ENCODE data around the gene SLC43A2.
"Not testable (repeated sequence)": the region's sequence is repeated elsewhere in the genome, so short reads cannot be mapped to it uniquely, and the experiment has no call there.

SLC43A2 gene

DNA sequence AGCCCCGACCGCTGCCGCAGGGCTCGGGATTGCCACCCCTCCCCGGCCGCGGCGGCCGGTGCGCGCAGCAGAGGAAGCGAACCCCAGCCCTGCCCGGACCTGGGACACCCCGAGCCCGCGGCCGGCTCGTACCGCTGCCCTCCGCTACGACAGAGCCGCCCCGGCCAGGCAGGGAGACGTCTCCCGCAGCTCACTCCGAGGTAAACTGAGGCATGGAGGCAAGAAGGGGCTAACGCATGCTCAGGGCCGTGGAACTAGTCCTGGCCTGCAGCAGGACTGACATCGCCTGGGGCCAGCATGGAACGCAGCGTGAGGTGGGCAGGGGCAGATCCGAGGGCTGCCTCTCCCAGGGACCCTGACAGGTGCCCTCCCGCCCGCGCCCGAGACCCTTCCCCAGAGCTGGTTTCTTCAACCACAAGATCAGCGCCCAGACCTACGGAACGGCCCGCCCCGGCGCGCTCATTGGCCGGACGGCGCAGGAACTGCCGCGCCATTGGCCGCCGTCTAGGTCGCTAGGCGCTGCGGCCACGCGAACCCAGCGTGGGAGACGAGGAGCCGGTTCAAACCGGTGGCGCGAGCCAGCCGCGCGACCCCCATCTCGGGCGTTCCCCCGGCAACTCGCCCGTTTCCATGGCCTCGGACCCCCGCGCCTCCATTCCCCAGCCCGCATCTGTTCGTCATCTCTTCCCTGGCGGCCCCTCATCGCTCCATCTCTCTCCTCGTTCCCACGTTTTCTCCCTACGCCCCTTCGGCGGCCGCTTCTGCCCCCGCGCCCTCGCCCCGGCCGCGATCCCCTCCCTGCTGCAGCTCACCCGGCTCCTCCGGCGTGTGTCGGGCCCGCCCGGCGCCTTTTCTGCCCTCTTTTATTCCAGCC lies at the start of gene SLC43A2:
SLC43A2 (minus strand) TSS at position 853 of the 874 bp plus-strand sequence. CDS start 960 bp downstream, outside the sequence.
- Mint-ChIP-seq H3K4me1 (ENCODE audit: low read depth) (peaks cover 15% of the 10 kb centered on the region), H3K27me3 (no peaks in the 10 kb centered on the region), H3K36me3 (no peaks in the 10 kb centered on the region), H3K4me3 (peak within 1 kb of the TSS; percentile 93), H3K9me3 (ENCODE audit: low read depth) (no peaks in the 10 kb centered on the region), H3K27ac (peak within 1 kb of the TSS; percentile 91)

DNA sequence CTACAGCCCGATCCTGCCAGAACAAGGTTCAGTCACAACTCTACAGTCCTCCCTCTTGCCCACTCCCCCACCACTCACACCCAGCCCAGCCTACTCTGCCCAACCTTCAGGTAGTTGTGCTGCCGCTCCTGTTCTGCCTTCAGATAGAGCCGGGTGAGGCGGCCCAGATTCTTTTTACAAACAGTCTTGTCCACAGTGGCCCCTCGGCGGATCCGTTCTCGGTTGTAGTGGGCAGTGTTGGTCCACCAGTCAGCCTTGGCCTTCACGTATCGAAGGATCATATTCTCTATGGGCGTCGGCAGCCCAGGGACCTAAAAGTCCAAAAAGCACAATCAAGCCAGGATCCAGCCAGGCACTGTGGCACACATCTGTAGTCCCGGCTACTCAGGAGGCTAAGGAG lies 47.8 kb upstream of the SLC43A2 start:
- H3K4me1 Mint-ChIP-seq (ENCODE audit: low read depth) = peaks cover 14% of the 10 kb centered on the region
- no peaks in the 10 kb centered on the region for H3K9me3 Mint-ChIP-seq (ENCODE audit: low read depth)
- no peak overlapping the region for H3K4me3 Mint-ChIP-seq
- H3K27ac Mint-ChIP-seq = no peak overlapping the region
- H3K36me3 Mint-ChIP-seq = peaks cover 7% of the 10 kb centered on the region
- H3K27me3 Mint-ChIP-seq = no peaks in the 10 kb centered on the region

DNA sequence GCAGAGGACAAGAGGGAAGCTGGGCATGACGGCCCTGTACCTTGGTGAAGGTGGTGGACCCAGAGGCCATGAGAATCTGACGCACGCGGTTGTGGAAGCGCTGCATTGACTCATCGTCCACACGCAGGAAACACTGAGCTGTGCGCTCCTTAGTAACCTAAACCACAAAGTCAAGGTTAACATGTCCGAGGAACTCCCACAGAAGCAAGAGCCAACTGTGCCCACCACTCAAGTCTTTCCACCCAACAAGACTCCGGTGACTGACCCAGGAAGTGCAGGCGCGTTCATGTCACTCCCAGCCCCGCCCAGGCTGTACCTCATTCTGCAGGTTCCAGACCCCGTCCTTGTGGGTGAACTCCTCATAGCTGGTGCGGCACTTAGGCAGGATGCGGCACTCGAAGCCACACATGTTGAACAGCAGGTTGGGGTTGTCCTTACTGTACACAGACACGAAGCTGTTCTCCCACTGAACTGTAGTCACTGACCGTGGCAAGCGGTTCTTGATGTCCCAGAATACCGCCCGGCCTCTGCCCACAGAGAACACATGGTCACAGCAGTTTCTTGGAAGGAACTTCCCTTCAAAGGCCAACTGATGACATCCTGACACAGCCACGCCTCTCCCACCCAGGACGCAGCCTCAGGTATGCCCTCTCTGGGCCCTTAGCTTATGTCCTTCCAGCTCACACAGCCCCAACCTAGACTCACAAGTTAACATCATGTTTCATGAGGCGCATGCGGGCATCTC lies 44.6 kb upstream of the SLC43A2 start:
- Mint-ChIP-seq H3K27me3 (no peaks in the 10 kb centered on the region), H3K27ac (no peak overlapping the region), H3K9me3 (ENCODE audit: low read depth) (no peaks in the 10 kb centered on the region), H3K36me3 (peaks cover 11% of the 10 kb centered on the region), H3K4me3 (no peak overlapping the region), H3K4me1 (ENCODE audit: low read depth) (peaks cover 20% of the 10 kb centered on the region)

DNA sequence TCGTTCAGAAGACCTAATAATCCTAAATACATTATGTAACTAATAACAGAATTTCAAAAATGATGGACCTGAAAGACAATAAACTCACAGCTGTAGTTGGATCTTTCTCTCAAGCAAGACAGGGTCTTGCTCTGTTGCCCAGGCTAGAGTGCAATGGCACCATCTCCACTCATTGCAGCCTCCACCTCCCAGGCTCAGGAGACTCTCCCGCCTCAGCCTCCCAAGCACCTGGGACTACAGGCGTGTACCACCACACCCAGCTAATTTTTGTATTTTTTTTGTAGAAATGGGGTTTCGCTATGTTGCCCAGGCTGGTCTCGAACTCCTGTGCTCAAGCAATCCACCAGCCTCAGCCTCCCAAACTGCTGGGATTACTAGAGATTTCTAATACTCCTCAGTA lies 35.3 kb upstream of the SLC43A2 start:
- H3K4me3 Mint-ChIP-seq; H3K27ac Mint-ChIP-seq; H3K4me1 Mint-ChIP-seq (ENCODE audit: low read depth); H3K36me3 Mint-ChIP-seq; H3K27me3 Mint-ChIP-seq; H3K9me3 Mint-ChIP-seq (ENCODE audit: low read depth): not testable (repeated sequence)

DNA sequence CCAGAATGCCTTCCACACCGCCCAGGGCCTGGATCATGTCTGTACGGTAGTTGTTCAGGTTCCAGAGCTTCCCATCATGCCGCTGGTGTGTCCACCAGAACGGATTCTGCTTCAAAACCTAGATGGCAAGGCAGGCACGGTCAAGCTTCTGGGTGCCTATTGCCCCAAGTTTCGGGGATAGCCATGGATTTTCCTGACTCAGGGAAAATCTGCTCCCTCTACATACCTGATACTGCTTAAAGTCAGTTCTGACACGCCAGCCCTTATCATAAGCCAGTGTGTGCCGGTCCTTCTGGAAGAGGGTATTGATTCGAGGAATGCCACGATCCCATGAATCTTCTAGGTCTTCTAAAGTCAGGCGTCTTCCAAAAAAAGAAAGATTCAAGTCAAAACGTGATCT lies 32.4 kb upstream of the SLC43A2 start:
- Mint-ChIP-seq H3K27me3 (no peaks in the 10 kb centered on the region), H3K9me3 (ENCODE audit: low read depth) (no peaks in the 10 kb centered on the region), H3K27ac (no peak overlapping the region), H3K4me3 (no peak overlapping the region), H3K4me1 (ENCODE audit: low read depth) (peaks cover 4% of the 10 kb centered on the region), H3K36me3 (peaks cover 12% of the 10 kb centered on the region)

DNA sequence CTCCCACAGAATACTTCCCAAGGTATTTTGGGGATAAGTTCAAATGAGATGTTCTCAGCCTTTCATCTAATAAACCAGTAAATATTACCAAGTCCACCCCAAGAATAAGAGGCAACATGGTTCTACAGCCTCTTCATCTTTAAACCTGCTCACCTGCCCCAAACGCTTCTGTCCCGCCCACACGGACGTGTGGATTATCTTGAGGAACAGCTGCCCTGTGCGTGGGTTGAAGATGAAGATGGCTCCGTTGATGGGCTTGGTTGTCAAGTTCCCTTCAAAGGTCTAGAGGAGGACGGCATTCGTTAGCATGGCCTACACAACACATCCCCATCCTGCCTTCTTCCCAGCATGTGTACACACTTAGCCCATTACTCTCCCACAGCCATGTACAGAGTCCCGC lies 29.5 kb upstream of the SLC43A2 start:
- no peak overlapping the region for H3K4me3 Mint-ChIP-seq
- peaks cover 23% of the 10 kb centered on the region for H3K36me3 Mint-ChIP-seq
- no peaks in the 10 kb centered on the region for H3K27me3 Mint-ChIP-seq
- no peaks in the 10 kb centered on the region for H3K9me3 Mint-ChIP-seq (ENCODE audit: low read depth)
- peaks cover 4% of the 10 kb centered on the region for H3K4me1 Mint-ChIP-seq (ENCODE audit: low read depth)
- H3K27ac Mint-ChIP-seq = peak overlapping the region; percentile 22

DNA sequence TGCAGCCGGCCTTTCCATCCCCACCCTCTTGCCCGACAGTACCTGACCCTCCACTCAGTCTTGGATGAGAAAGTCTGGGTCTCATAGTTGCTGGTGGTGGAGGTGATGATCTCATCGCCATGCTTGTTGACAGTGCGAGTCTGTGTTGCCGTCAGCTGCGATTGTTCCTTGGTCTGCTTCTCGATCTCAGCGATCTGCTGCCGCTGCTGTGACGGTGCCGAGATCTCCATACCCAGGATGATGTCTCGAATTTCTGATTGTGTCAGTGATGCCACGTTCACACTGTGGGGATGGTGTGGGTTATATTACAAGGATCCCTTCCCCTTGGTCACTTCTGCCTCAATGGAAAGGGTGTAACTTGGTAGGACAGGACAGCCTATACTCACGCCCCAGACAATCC lies 25.1 kb upstream of the SLC43A2 start:
- H3K27me3 Mint-ChIP-seq = no peaks in the 10 kb centered on the region
- H3K27ac Mint-ChIP-seq = peak overlapping the region; percentile 58
- H3K4me3 Mint-ChIP-seq = no peak overlapping the region
- peaks cover 23% of the 10 kb centered on the region for H3K36me3 Mint-ChIP-seq
- peaks cover 5% of the 10 kb centered on the region for H3K4me1 Mint-ChIP-seq (ENCODE audit: low read depth)
- H3K9me3 Mint-ChIP-seq (ENCODE audit: low read depth) = no peaks in the 10 kb centered on the region

DNA sequence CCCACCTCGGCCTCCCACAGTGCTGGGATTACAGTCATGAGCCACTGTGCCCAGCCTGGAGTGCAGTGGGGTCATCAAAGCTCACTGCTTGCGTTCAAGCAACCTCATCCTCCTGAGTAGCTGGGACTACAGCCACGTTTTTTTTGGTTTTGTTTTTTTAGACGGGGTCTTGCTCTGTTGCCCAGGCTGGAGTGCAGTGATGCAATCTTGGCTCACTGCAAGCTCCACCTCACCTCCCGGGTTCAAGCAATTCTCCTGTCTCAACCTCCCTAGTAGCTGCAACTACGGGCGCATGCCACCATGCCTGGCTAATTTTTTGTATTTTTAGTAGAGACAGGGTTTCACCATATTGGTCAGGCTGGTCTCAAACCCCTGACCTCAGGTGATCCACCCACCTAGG lies 24.2 kb upstream of the SLC43A2 start:
- not testable (repeated sequence) for H3K9me3 Mint-ChIP-seq (ENCODE audit: low read depth); H3K4me1 Mint-ChIP-seq (ENCODE audit: low read depth); H3K4me3 Mint-ChIP-seq; H3K27me3 Mint-ChIP-seq
- peaks cover 23% of the 10 kb centered on the region for H3K36me3 Mint-ChIP-seq
- peak overlapping the region; percentile 10 for H3K27ac Mint-ChIP-seq

DNA sequence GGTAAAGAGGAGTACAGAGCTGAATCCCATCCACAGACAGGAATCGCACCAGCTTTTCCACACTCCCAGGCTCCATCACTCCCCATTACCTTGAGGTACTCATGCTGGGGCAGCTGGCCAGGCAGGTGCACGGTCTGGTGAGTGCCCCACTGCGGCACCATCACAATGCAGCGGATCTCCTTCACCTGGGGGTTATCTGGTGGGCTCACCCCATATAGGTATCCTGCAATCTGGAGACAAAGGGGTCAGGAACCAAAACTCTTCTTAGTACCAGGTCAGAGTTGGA lies 22.9 kb upstream of the SLC43A2 start:
- peaks cover 16% of the 10 kb centered on the region for H3K36me3 Mint-ChIP-seq
- peaks cover 7% of the 10 kb centered on the region for H3K4me1 Mint-ChIP-seq (ENCODE audit: low read depth)
- H3K4me3 Mint-ChIP-seq = no peak overlapping the region
- H3K27ac Mint-ChIP-seq = no peak overlapping the region
- H3K27me3 Mint-ChIP-seq = no peaks in the 10 kb centered on the region
- H3K9me3 Mint-ChIP-seq (ENCODE audit: low read depth) = no peaks in the 10 kb centered on the region

DNA sequence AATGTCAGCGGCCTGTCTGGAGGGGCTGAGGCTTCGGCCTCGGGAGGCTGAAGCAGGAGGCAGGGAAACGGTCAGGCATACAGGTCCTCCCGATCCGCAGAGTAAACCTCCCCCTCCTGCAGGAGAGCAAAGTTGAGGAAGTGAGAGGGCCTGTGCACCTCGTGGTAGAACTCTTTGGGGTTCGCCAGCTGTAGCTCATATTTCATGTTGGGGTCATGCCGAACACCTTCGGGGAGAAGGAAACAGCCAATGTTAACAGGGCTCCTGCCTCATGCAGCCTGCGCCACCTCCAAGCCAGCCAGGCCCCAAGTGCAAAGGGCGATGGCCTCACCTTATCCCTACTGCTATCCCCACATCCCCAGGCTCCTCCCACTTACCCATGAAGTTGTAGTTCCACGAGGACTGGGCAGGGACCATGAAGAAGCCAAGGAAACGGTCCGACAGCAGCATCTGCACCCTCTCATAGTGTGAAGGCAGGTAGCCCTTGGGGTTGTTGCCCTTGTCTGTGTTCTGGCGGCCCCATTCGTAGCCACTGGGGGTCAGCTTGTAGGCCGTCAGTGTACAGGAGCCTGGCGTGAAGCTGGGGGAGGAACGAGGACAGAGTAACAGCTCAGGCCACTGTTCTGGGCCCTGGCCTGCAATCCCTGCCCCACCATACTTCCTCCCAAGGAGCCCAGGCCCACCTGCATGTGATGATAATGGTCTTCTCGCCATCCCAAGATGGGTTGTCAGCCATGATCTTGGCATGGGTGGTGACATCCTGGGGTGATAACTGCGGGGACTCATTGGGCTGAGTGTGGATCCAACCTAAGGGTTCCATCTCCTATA lies 22.3 kb upstream of the SLC43A2 start:
- H3K36me3 Mint-ChIP-seq = peaks cover 12% of the 10 kb centered on the region
- H3K27ac Mint-ChIP-seq = no peak overlapping the region
- no peak overlapping the region for H3K4me3 Mint-ChIP-seq
- H3K4me1 Mint-ChIP-seq (ENCODE audit: low read depth) = peaks cover 8% of the 10 kb centered on the region
- no peaks in the 10 kb centered on the region for H3K27me3 Mint-ChIP-seq
- no peaks in the 10 kb centered on the region for H3K9me3 Mint-ChIP-seq (ENCODE audit: low read depth)

DNA sequence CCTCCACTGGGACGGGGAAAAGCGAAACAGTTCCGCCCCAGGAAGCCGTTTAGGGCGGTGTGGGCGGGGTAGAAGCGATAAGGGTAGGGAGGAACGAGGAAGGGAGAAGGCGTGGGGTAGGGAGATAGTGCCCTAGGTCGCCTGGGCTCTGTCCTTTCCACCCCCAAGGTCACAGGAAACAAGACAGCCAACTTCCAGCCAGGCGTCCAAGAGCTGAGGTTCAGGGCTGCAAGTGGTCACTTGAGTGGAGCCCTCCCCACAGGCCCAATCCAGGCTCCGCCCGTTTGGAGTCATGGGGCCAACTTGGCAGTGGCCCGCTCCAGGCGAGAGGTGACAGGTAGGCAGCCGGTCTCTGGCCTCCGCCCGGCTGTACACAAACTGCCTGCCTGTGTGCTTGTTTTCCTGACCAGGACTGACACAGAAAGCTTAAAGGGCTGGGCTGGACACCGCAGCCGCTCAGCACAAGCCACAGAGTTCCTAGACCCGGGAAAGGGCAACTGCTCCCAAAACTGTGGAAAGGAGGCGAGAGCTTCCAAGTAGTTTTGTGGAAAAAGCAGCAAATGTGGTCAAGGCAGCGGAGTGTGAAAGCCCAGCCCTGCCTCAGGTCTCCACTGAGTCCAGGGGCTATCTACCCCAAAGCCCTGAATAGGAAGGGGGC lies 21.3 kb upstream of the SLC43A2 start, which contains the start of gene RILP:
RILP (minus strand) TSS at position 23 of the 658 bp plus-strand sequence. CDS start 62 bp downstream, outside the sequence.
- Mint-ChIP-seq H3K4me3 (peak within 1 kb of the TSS; percentile 59), H3K27me3 (no peaks in the 10 kb centered on the region), H3K36me3 (peaks cover 11% of the 10 kb centered on the region), H3K9me3 (ENCODE audit: low read depth) (no peaks in the 10 kb centered on the region), H3K27ac (no peak within 1 kb of the TSS), H3K4me1 (ENCODE audit: low read depth) (peaks cover 14% of the 10 kb centered on the region)

DNA sequence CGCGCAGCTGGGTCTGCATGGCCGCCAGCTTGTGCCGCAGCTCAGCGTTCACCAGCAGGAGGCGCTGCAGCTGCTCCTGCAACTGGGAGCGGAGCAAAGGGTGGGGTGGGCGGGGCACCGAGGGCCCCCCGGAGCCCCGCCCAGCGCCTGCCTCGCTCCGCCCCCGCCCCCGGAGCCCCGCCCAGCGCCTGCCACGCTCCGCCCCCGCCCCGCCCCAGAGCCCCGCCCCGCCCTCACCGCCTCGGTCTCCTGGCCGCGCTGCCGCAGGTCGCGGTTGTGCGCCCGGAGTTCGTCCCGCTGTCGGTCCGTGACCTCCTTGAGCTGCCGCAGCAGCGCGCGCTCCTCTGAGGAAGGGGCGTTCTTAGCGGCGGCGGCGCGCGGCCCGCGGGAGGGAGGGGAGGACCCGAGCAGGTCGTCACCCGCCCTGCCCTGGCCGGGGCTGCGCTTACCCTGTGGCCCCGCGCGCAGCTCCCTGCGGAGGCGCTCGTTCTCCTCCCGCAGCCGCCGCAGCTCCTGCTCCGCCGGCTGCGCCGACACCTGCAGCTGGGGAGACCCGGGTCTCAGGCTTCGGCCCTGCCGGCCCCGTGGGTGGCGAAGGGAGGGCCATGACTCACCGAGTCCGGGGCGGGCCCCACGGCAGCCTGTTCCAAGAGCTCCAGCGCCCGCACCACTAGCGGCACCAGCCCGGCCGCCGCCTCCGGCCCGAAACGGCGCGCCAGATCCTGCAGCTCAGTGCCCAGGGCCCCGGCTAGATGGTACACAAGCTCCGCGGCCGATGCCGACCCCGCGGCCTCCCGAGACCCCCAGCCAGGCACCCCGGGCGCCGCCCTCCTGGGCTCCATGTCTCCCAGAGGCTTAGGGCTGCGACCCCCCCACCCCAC lies 20.6 kb upstream of the SLC43A2 start:
- Mint-ChIP-seq H3K9me3 (ENCODE audit: low read depth) (no peaks in the 10 kb centered on the region), H3K36me3 (peaks cover 9% of the 10 kb centered on the region), H3K27me3 (no peaks in the 10 kb centered on the region), H3K27ac (no peak overlapping the region), H3K4me3 (peak overlapping the region; percentile 59), H3K4me1 (ENCODE audit: low read depth) (peaks cover 19% of the 10 kb centered on the region)

DNA sequence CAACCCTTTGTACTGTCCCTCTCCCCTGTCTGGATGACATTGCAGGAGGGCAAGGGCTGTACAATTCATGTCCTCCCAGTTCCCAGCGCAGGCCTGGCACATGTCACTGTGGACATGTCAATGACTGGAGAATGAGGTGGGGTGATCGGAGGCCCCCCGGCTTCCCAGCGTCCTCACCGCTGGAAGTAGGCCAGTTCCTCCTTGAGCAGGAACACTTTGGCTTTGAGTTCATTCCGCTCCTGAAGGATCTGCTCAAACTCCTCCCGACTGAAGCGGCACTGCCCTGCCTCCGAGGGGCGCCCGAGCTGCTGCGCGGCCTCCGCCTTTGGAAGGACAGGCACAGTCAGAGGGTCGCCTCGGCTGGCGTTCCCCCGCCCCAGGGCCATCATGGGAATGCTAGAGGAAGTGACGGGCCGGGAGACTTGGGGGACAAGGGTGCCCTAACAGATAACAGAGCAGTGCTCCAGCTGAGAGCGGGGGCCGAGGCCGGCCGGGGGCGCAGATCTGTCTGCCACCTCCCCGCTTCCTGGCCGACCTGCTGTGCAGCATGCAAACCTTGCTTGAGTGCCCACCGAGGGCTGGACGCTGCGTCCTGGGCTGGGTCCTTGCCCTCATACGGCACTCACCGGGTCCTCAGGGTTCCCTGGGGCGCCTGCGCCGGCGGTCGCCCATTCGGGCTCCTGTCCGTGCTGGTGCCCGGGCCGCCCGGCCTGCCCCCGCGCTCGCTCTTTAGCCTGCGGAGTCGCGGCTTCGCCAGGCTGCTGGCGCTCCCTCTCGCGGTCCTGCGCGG lies 19.7 kb upstream of the SLC43A2 start:
- H3K36me3 Mint-ChIP-seq = peaks cover 4% of the 10 kb centered on the region
- peaks cover 22% of the 10 kb centered on the region for H3K4me1 Mint-ChIP-seq (ENCODE audit: low read depth)
- no peaks in the 10 kb centered on the region for H3K9me3 Mint-ChIP-seq (ENCODE audit: low read depth)
- H3K27ac Mint-ChIP-seq = no peak overlapping the region
- peak overlapping the region; percentile 59 for H3K4me3 Mint-ChIP-seq
- H3K27me3 Mint-ChIP-seq = no peaks in the 10 kb centered on the region
